GM23338 (cell line): ENCODE measurements around the gene C4orf36. TPM values are rescaled to one million over a fixed set of nuclear protein-coding genes. Genes with fewer than 3 reads are reported as not detected.

ENCODE experiments used
- ATAC-seq: fragments of 200-7000 bp; cut with Tn5 transposase; 3 replicates; pipeline ENCODE4 v1.9.1; 2020
- DNase-seq: peaks from one replicate; pipeline ENCODE4 v3.0.0-alpha.2; 2015; ENCODE audit warnings: low spot score
- H2AFZ ChIP-seq: fragments of 200-600 bp; sonication (generic); 2 replicates; pipeline ENCODE4 v1.8.0; 2016; ENCODE audit warnings: antibody characterized with exemption, mild to moderate bottlenecking, moderate library complexity
- H3F3A ChIP-seq: fragments of 200-600 bp; sonication (generic); replicated peaks from 2 replicates; pipeline ENCODE4 v1.8.0; 2017; ENCODE audit warnings: antibody characterized with exemption, mixed run types, low read depth
- H3K27ac ChIP-seq: fragments of 200-600 bp; sonication (generic); 2 replicates; pipeline ENCODE4 v1.6.1; 2016; ENCODE audit warnings: low read depth
- H3K27me3 ChIP-seq: fragments of 200-600 bp; sonication (generic); 2 replicates; pipeline ENCODE4 v1.8.0; 2016; ENCODE audit warnings: mild to moderate bottlenecking, mixed run types, moderate library complexity; ENCODE audit not compliant: insufficient read depth
- H3K36me3 ChIP-seq: fragments of 200-600 bp; sonication (generic); 2 replicates; pipeline ENCODE4 v1.8.0; 2016; ENCODE audit warnings: mild to moderate bottlenecking; ENCODE audit not compliant: insufficient read depth
- H3K4me1 ChIP-seq: fragments of 200-600 bp; sonication (generic); 2 replicates; pipeline ENCODE4 v1.8.0; 2016; ENCODE audit warnings: mild to moderate bottlenecking, moderate library complexity; ENCODE audit not compliant: insufficient read depth
- H3K4me2 ChIP-seq: fragments of 200-600 bp; sonication (generic); 2 replicates; pipeline ENCODE4 v1.7.1; 2017; ENCODE audit warnings: mixed run types
- H3K4me3 ChIP-seq: fragments of 200-600 bp; sonication (generic); 2 replicates; pipeline ENCODE4 v1.6.1; 2016; ENCODE audit warnings: mixed run types
- H3K79me2 ChIP-seq: fragments of 200-600 bp; sonication (generic); replicated peaks from 2 replicates; pipeline ENCODE4 v1.8.0; 2017; ENCODE audit warnings: mild to moderate bottlenecking; ENCODE audit not compliant: insufficient read depth
- H3K9me2 ChIP-seq: fragments of 200-600 bp; sonication (generic); 2 replicates; pipeline ENCODE4 v1.8.0; 2017; ENCODE audit not compliant: insufficient read depth
- H4K20me1 ChIP-seq: fragments of 200-600 bp; sonication (generic); replicated peaks from 2 replicates; pipeline ENCODE4 v1.8.0; 2017; ENCODE audit warnings: mild to moderate bottlenecking; ENCODE audit not compliant: insufficient read depth
- H3K27ac Mint-ChIP-seq: 2 replicates; pipeline ENCODE4 v1.8.0; 2020; ENCODE audit warnings: inconsistent platforms, mild to moderate bottlenecking, moderate library complexity, mixed read lengths
- H3K27me3 Mint-ChIP-seq: 3 replicates; pipeline ENCODE4 v1.8.0; 2022; ENCODE audit warnings: low read depth, mild to moderate bottlenecking, moderate library complexity, mixed read lengths, inconsistent platforms; ENCODE audit not compliant: insufficient read depth, poor library complexity
- H3K36me3 Mint-ChIP-seq: 3 replicates; pipeline ENCODE4 v1.8.0; 2021; ENCODE audit warnings: low read depth, mild to moderate bottlenecking, inconsistent platforms, moderate library complexity, mixed read lengths
- H3K4me1 Mint-ChIP-seq: 3 replicates; pipeline ENCODE4 v1.8.0; 2020; ENCODE audit warnings: mild to moderate bottlenecking, inconsistent platforms, mixed read lengths
- H3K4me3 Mint-ChIP-seq: 3 replicates; pipeline ENCODE4 v1.8.0; 2021; ENCODE audit warnings: moderate library complexity, mild to moderate bottlenecking, inconsistent platforms, mixed read lengths
- H3K9me3 Mint-ChIP-seq: 3 replicates; pipeline ENCODE4 v1.8.0; 2020; ENCODE audit warnings: moderate library complexity, mild to moderate bottlenecking, inconsistent platforms, mixed read lengths
- CREB1 ChIP-seq: fragments of 250-450 bp; sonication (Bioruptor Pico); IDR thresholded peaks from 2 replicates; pipeline ENCODE4 v1.5.0; 2020; ENCODE audit warnings: low read depth, mild to moderate bottlenecking, moderate library complexity
- CTCF ChIP-seq, 2 experiments: fragments of 200-600 bp in 1 of 2; sonication (generic) in 1 of 2; conservative IDR thresholded peaks; 2 replicates each; pipeline versions ENCODE4 v1.5.1 to v1.6.1; 2016 to 2017; ENCODE audit warnings: antibody characterized with exemption in 2 of 2, low read depth in 2 of 2, mild to moderate bottlenecking in 2 of 2, moderate library complexity in 1 of 2
- ETS1 ChIP-seq: IDR thresholded peaks from 2 replicates; pipeline ENCODE4 v1.6.1; 2016; ENCODE audit warnings: antibody characterized with exemption
- EZH2 ChIP-seq: fragments of 200-600 bp; sonication (generic); IDR thresholded peaks from one replicate; pipeline ENCODE4 v1.8.0; 2017; ENCODE audit warnings: antibody characterized with exemption, mild to moderate bottlenecking, low read depth; ENCODE audit not compliant: unreplicated experiment
- EZH2phosphoT487 ChIP-seq: fragments of 200-600 bp; sonication (generic); IDR thresholded peaks from one replicate; pipeline ENCODE4 v1.8.1; 2018; ENCODE audit warnings: antibody characterized with exemption; ENCODE audit not compliant: unreplicated experiment
- JUNB ChIP-seq: IDR thresholded peaks from one replicate; pipeline ENCODE4 v1.6.1; 2016; ENCODE audit warnings: antibody characterized with exemption; ENCODE audit not compliant: unreplicated experiment
- NANOG ChIP-seq: IDR thresholded peaks from 2 replicates; pipeline ENCODE4 v1.6.1; 2016; ENCODE audit warnings: antibody characterized with exemption, borderline replicate concordance
- POLR2AphosphoS5 ChIP-seq: IDR thresholded peaks from 2 replicates; pipeline ENCODE4 v1.6.1; 2016; ENCODE audit warnings: antibody characterized with exemption, low read depth
- REST ChIP-seq: IDR thresholded peaks from one replicate; pipeline ENCODE4 v1.6.1; 2018; ENCODE audit warnings: antibody characterized with exemption; ENCODE audit not compliant: unreplicated experiment
- STAT1 ChIP-seq: IDR thresholded peaks from one replicate; pipeline ENCODE4 v1.6.1; 2016; ENCODE audit warnings: antibody characterized with exemption; ENCODE audit not compliant: unreplicated experiment
- ZNF114 ChIP-seq: fragments of 250-450 bp; sonication (Bioruptor Pico); IDR thresholded peaks from 2 replicates; pipeline ENCODE4 v1.5.0; 2020; ENCODE audit warnings: mild to moderate bottlenecking, moderate library complexity
- ZNF331 ChIP-seq: fragments of 250-450 bp; sonication (Bioruptor Pico); IDR thresholded peaks from 2 replicates; pipeline ENCODE4 v1.5.0; 2020; ENCODE audit warnings: low read depth, mild to moderate bottlenecking, moderate library complexity
- ZNF462 ChIP-seq: fragments of 250-450 bp; sonication (Bioruptor Pico); IDR thresholded peaks from 2 replicates; pipeline ENCODE4 v1.5.0; 2020; ENCODE audit warnings: mild to moderate bottlenecking, moderate library complexity
- polyA plus RNA-seq: library from polyadenylated mRNA; unstranded; fragments of >200 nt; fragmentation: Nextera tagmentation; extraction: Ambion mirVana; gene quantifications from 2 replicates; pipeline ENCODE4 v1.2.1, GENCODE V29; 2016
- total RNA-seq: library from RNA; depleted of rRNA; stranded (reverse); fragments of >200 nt; shearing (Covaris generic); gene quantifications from 2 replicates; pipeline ENCODE4 v1.2.3, GENCODE V29; 2014

The C4orf36 gene
- total and polyA plus RNA-seq, 2 experiments from 2014 or later, result 1.1 to 1.6 TPM

- no peak for DNase-seq
- H3K36me3 ChIP-seq, result no peaks in the 10 kb centered on the region
- H2AFZ ChIP-seq, result peak overlapping the region; percentile 53; the same call in 1 of the 2 replicates
- H3K27me3 ChIP-seq, result peaks cover 7% of the 10 kb centered on the region; the same call in 1 of the 2 replicates
- H3K9me3 Mint-ChIP-seq, result no peaks in the 10 kb centered on the region
- H3K9me2 ChIP-seq, result no peaks in the 10 kb centered on the region
- H3K27ac Mint-ChIP-seq, result no peak overlapping the region
- H3K27ac ChIP-seq, result no peak overlapping the region
- H3F3A ChIP-seq, result no peaks in the 10 kb centered on the region; the same call in 1 of the 2 replicates
- H3K4me1 Mint-ChIP-seq, result peaks cover 17% of the 10 kb centered on the region
- no peak overlapping the region for H3K4me3 ChIP-seq
- H3K4me2 ChIP-seq, result no peak overlapping the region
- TF ChIP-seq EZH2 (no peak), POLR2AphosphoS5 (no peak), EZH2phosphoT487 (no peak), NANOG (no peak), CREB1 (no peak), ZNF462 (CRISPR knock-in tag) (no peak), JUNB (no peak), ZNF331 (CRISPR knock-in tag) (no peak), ZNF114 (CRISPR knock-in tag) (no peak), ETS1 (no peak), CTCF (conservative IDR thresholded peaks at IDR 0.05; ENCODE audit: low read depth in 2 of 2) (no peak), REST (no peak), STAT1 (no peak)
- peak overlapping the region; percentile 86 for H3K4me3 Mint-ChIP-seq
- no peaks in the 10 kb centered on the region for H4K20me1 ChIP-seq
- no peak for ATAC-seq
- H3K4me1 ChIP-seq, result peaks cover 12% of the 10 kb centered on the region; the same call in 1 of the 2 replicates
- no peaks in the 10 kb centered on the region for H3K79me2 ChIP-seq
- H3K27me3 Mint-ChIP-seq, result peaks cover 6% of the 10 kb centered on the region
- H3K36me3 Mint-ChIP-seq, result peaks cover 5% of the 10 kb centered on the region; the same call in 2 of the 3 replicates
Measured at GRCh38 chr4:86890790-86891189, 1.4 kb downstream of the C4orf36 start.
